ENCODE measurements around the gene TMEM141. TPM values are rescaled to one million over a fixed set of nuclear protein-coding genes. Genes with fewer than 3 reads are reported as not detected.
"Not testable (repeated sequence)": the region's sequence is repeated elsewhere in the genome, so short reads cannot be mapped to it uniquely, and the experiment has no call there.

TMEM141 gene
- total RNA-seq, 1 donor = 30.8 TPM

- TF ChIP-seq CTCF (IDR thresholded peaks at IDR 0.05; ENCODE audit: insufficient read depth, low read length) = no peak
- no peak for DNase-seq (ENCODE audit: low read depth)
- no peak overlapping the region for H3K4me3 ChIP-seq (ENCODE audit: low read depth, low read length)
Measured at GRCh38 chr9:136793086-136793946, 2.2 kb downstream of the TMEM141 start.

GRCh38 chr9:136794281-136794999, 3.3 kb downstream of the TMEM141 start:
- no peak for TF ChIP-seq CTCF (IDR thresholded peaks at IDR 0.05; ENCODE audit: insufficient read depth, low read length)
- no peak for DNase-seq (ENCODE audit: low read depth)
- no peak overlapping the region for H3K4me3 ChIP-seq (ENCODE audit: low read depth, low read length)

- no peak overlapping the region for H3K4me3 ChIP-seq (ENCODE audit: low read depth, low read length)
- no peak for TF ChIP-seq CTCF (IDR thresholded peaks at IDR 0.05; ENCODE audit: insufficient read depth, low read length)
- DNase-seq (ENCODE audit: low read depth) = no peak
Measured at GRCh38 chr9:136795000-136795348, 3.8 kb downstream of the TMEM141 start.

GRCh38 chr9:136796238-136796774, 5.2 kb downstream of the TMEM141 start, which contains the start of gene CCDC183:
TSS of gene CCDC183 (plus strand) at chr9:136796338. CDS start at chr9:136796398, 60 bp downstream.
- TF ChIP-seq CTCF (IDR thresholded peaks at IDR 0.05; ENCODE audit: insufficient read depth, low read length) = no peak

GRCh38 chr9:136796775-136797347, 5.7 kb downstream of the TMEM141 start:
- DNase-seq (ENCODE audit: low read depth) = peak; percentile 72
- H3K4me3 ChIP-seq (ENCODE audit: low read depth, low read length) = not testable (repeated sequence)

More at GRCh38 chr9:136796238-136796774, 5.2 kb downstream of the TMEM141 start, which contains the start of gene CCDC183:
- H3K4me3 ChIP-seq (ENCODE audit: low read depth, low read length) = no peak within 1 kb of the TSS
- no peak for DNase-seq (ENCODE audit: low read depth)

- no peak overlapping the region for H3K4me3 ChIP-seq (ENCODE audit: low read depth, low read length)
- TF ChIP-seq CTCF (IDR thresholded peaks at IDR 0.05; ENCODE audit: insufficient read depth, low read length) = no peak
- DNase-seq (ENCODE audit: low read depth) = no peak
Measured at GRCh38 chr9:136798708-136799078, 7.5 kb downstream of the TMEM141 start.
